Smooth muscle cell (in vitro differentiated cells): ENCODE measurements around the gene GPR4. TPM values are rescaled to one million over a fixed set of nuclear protein-coding genes. Genes with fewer than 3 reads are reported as not detected.

ENCODE experiments used
- DNase-seq: peaks from one replicate; lab custom pipeline; 2025; ENCODE audit not compliant: unreplicated experiment; lab: John Stamatoyannopoulos, UW
- H2AFZ ChIP-seq: fragments of 200-600 bp; sonication (generic); 2 replicates; pipeline ENCODE4 v1.6.0; 2016; ENCODE audit warnings: antibody characterized with exemption, low read depth, mild to moderate bottlenecking
- H3F3A ChIP-seq: fragments of 200-600 bp; sonication (generic); 2 replicates; pipeline ENCODE4 v1.6.0; 2017; ENCODE audit warnings: antibody characterized with exemption, low read depth
- H3K27ac ChIP-seq: fragments of 200-600 bp; sonication (generic); 2 replicates; pipeline ENCODE4 v1.5.1; 2016; ENCODE audit warnings: low read depth, mild to moderate bottlenecking
- H3K27me3 ChIP-seq: fragments of 200-600 bp; sonication (generic); 2 replicates; pipeline ENCODE4 v1.6.1; 2016; ENCODE audit warnings: low read depth, mild to moderate bottlenecking
- H3K36me3 ChIP-seq: fragments of 200-600 bp; sonication (generic); 2 replicates; pipeline ENCODE4 v1.5.1; 2016; ENCODE audit warnings: low read depth
- H3K4me1 ChIP-seq: fragments of 200-600 bp; sonication (generic); 2 replicates; pipeline ENCODE4 v1.5.1; 2016; ENCODE audit warnings: low read depth
- H3K4me2 ChIP-seq: fragments of 200-600 bp; sonication (generic); 2 replicates; pipeline ENCODE4 v1.6.0; 2016; ENCODE audit warnings: mild to moderate bottlenecking
- H3K4me3 ChIP-seq: fragments of 200-600 bp; sonication (generic); 2 replicates; pipeline ENCODE4 v1.5.1; 2016; ENCODE audit warnings: mild to moderate bottlenecking
- H3K79me2 ChIP-seq: fragments of 200-600 bp; sonication (generic); 2 replicates; pipeline ENCODE4 v1.6.0; 2016; ENCODE audit warnings: low read depth, mild to moderate bottlenecking
- H3K9ac ChIP-seq: fragments of 200-600 bp; sonication (generic); 2 replicates; pipeline ENCODE4 v1.6.0; 2016; ENCODE audit warnings: low read depth
- H3K9me3 ChIP-seq: fragments of 200-600 bp; sonication (generic); replicated peaks from 2 replicates; pipeline ENCODE4 v1.5.1; 2016; ENCODE audit warnings: low read depth
- H4K20me1 ChIP-seq: fragments of 200-600 bp; sonication (generic); 2 replicates; pipeline ENCODE4 v1.6.0; 2016; ENCODE audit warnings: low read depth
- WGBS: methylation state at CpG from one replicate; pipeline ENCODE4 v1.1.7; 2016; ENCODE audit warnings: low lambda C conversion rate; 5-methylcytosine and 5-hydroxymethylcytosine counted together
- polyA plus RNA-seq: library from polyadenylated mRNA; unstranded; fragments of >200 nt; fragmentation: Nextera tagmentation; extraction: Ambion mirVana; gene quantifications from 2 replicates; pipeline ENCODE4 v1.2.1, GENCODE V29; 2016
- total RNA-seq: library from RNA; depleted of rRNA; stranded (reverse); fragments of >200 nt; gene quantifications from 2 replicates; pipeline ENCODE4 v1.2.3, GENCODE V29; 2014
- TF ChIP-seq, protein P1 (sequence below): fragments of 200-600 bp; sonication (generic); IDR thresholded peaks from 2 replicates; pipeline ENCODE4 v1.5.1; 2017; ENCODE audit warnings: borderline replicate concordance, mild to moderate bottlenecking, antibody characterized with exemption; ENCODE audit not compliant: insufficient read depth, poor library complexity, severe bottlenecking

GPR4 gene
- total and polyA plus RNA-seq, 2 experiments from 2014 or later: not detected

DNA sequence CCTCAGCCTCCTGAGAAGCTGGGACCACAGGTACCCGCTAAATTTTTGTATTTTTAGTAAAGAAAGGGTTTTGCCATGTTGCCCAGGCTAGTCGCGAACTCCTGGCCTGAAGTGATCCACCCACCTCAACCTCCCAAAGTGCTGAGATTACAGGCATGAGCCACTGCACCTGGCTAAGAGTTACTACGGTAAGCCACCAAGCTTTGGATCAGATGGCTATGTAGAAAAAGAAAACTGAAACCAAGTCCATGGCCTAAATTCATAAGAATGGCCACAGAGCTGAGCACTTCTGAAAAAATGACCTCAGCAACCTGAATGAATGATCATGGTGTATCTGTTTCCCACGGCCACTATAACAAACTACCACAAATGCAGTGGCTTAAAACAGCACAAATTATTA is 26.8 kb downstream of the GPR4 start:
- Histone ChIP-seq H3K27me3 (no peaks in the 10 kb centered on the region), H4K20me1 (peaks cover 3% of the 10 kb centered on the region), H3F3A (peaks cover 8% of the 10 kb centered on the region), H3K4me1 (peaks cover 7% of the 10 kb centered on the region), H3K4me3 (no peak overlapping the region), H3K27ac (no peak overlapping the region), H3K79me2 (peaks cover 21% of the 10 kb centered on the region), H3K4me2 (no peak overlapping the region), H3K9me3 (no peaks in the 10 kb centered on the region), H3K9ac (no peak overlapping the region), H3K36me3 (no peaks in the 10 kb centered on the region), H2AFZ (no peak overlapping the region)
- TF ChIP-seq, protein P1, sequence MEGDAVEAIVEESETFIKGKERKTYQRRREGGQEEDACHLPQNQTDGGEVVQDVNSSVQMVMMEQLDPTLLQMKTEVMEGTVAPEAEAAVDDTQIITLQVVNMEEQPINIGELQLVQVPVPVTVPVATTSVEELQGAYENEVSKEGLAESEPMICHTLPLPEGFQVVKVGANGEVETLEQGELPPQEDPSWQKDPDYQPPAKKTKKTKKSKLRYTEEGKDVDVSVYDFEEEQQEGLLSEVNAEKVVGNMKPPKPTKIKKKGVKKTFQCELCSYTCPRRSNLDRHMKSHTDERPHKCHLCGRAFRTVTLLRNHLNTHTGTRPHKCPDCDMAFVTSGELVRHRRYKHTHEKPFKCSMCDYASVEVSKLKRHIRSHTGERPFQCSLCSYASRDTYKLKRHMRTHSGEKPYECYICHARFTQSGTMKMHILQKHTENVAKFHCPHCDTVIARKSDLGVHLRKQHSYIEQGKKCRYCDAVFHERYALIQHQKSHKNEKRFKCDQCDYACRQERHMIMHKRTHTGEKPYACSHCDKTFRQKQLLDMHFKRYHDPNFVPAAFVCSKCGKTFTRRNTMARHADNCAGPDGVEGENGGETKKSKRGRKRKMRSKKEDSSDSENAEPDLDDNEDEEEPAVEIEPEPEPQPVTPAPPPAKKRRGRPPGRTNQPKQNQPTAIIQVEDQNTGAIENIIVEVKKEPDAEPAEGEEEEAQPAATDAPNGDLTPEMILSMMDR: no peak
- 97% methylated on average over 5 of the region's 5 CpGs for WGBS
- DNase-seq: no peak

DNA sequence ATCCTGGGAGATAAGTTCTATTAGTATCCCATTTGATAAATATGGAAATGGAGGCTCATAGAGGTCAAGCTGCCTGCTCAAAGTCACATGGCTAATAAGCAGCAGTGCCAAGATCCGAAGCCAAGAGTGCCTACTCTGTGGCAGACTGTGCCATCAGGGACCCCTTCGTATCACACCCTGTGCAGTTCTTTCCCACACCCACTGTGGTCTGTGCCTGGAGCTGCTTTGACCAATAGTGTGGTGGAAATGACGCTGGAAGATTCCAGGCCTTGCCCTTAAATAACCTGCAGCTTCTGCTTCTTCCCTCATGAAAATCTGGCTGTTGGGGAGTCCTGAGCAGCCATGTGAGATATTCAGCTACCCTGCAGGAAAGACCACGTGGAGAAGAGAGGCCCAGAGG is 27.5 kb downstream of the GPR4 start:
- WGBS: 96% methylated on average over 4 of the region's 4 CpGs
- Histone ChIP-seq H3K27ac (no peak overlapping the region), H4K20me1 (peaks cover 8% of the 10 kb centered on the region), H3K4me3 (no peak overlapping the region), H3K9ac (no peak overlapping the region), H3K27me3 (no peaks in the 10 kb centered on the region), H3K79me2 (peaks cover 24% of the 10 kb centered on the region), H3K9me3 (no peaks in the 10 kb centered on the region), H3K36me3 (no peaks in the 10 kb centered on the region), H3F3A (peaks cover 8% of the 10 kb centered on the region), H3K4me1 (peaks cover 7% of the 10 kb centered on the region), H3K4me2 (no peak overlapping the region), H2AFZ (no peak overlapping the region)
- TF ChIP-seq, protein P1: no peak
- DNase-seq: no peak

DNA sequence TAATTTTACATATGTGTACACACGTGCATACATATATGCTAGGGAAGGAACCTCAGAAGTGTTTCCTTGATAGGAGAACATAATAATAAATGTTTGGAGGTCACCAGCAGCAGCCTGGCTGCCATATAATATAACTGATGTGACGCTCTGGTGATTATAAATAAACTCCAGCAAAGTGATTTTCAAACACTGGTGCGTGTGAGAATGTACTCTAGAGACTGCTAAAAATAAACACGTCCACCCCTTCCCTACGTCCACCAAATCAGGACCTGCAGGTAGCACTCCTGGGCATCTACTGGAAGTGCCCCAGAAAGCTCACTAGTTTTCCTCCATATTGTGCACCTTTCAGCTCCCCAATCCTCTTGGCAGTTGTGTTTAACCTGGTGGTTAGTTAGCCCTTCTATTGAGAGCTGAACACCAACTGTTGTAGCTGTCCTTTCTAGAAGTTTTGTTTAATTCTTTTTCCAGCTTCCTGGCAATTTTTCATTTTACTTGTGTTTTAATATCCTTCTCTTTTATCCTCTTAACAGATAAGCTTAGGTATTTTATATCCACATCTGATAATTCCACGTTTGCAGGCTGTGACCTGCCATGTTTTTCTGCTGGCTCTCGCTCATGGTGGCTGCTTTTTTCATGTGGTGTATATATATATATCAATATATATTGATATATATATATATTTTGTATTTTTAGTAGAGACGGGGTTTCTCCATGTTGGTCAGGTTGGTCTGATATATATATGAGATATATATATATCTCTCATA is 30.4 kb downstream of the GPR4 start:
- Histone ChIP-seq H3K36me3 (no peaks in the 10 kb centered on the region), H3K4me2 (no peak overlapping the region), H3K27ac (no peak overlapping the region), H3K27me3 (no peaks in the 10 kb centered on the region), H2AFZ (no peak overlapping the region), H3K4me3 (no peak overlapping the region), H3K9ac (no peak overlapping the region), H3K9me3 (no peaks in the 10 kb centered on the region), H4K20me1 (peaks cover 14% of the 10 kb centered on the region), H3K79me2 (peaks cover 23% of the 10 kb centered on the region), H3K4me1 (no peaks in the 10 kb centered on the region), H3F3A (no peaks in the 10 kb centered on the region)
- TF ChIP-seq, protein P1: no peak
- 94% methylated on average over 8 of the region's 8 CpGs for WGBS
- DNase-seq: no peak
